LHCN-M2 (cell line): ENCODE results near the gene UBQLNL. TPM values are rescaled to one million over a fixed set of nuclear protein-coding genes. Genes with fewer than 3 reads are reported as not detected.

Source experiments
- DNase-seq: peaks from one replicate; pipeline ENCODE4 v3.0.0-alpha.2; 2012; ENCODE audit warnings: low read depth
- polyA plus RNA-seq: library from polyadenylated mRNA; unstranded; fragments of >200 nt; gene quantifications from one replicate; pipeline ENCODE4 v1.2.1, GENCODE V29; 2012; ENCODE audit warnings: missing spikeins
- total RNA-seq: library from RNA; depleted of rRNA; stranded (reverse); fragments of >200 nt; gene quantifications from 2 replicates; pipeline ENCODE4 v1.2.3, GENCODE V29; 2014; rRNA removed

UBQLNL gene
- total RNA-seq: 0.06 TPM in 1 of 2 replicates, not detected in the other
- polyA plus RNA-seq: not detected

GRCh38 chr11:5516599-5516998, at the start of gene UBQLNL:
UBQLNL (minus strand) TSS chr11:5516699; CDS start chr11:5516441, 258 bp downstream.
- no peak for DNase-seq

- peak; percentile 2 for DNase-seq
Observed at GRCh38 chr11:5564259-5565019, 47.9 kb upstream of the UBQLNL start.

- no peak for DNase-seq
Observed at GRCh38 chr11:5557751-5558150, 41.3 kb upstream of the UBQLNL start.

DNA sequence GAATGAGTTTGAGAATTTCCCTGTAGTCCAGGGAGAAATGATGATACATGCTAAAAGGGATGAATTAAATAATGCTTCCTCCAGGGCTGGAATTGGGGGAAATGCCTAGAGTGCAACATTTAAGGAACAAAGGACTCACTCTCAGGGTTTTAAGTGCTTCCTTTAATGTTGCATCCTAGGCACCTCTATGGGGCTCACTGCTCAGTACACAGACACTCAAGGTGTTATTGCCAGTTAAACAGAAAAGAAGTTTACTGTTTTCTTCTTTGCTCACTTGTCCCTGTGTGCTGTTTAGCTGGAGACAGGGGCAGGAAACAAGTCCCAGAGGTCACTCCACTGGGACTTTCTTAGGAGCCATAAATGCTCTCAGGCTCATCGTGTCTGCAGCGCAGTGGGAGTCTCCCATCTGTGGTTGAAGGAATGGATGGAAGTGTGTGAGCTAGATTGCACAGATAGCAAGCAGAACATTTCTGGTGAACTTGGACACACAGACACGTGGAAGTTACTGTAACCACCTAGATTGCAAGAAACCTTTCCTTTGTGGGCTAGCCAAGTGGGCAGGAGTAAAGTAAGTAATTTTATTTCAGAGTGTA, 40.2 kb upstream of the UBQLNL start:
- DNase-seq: no peak

DNA sequence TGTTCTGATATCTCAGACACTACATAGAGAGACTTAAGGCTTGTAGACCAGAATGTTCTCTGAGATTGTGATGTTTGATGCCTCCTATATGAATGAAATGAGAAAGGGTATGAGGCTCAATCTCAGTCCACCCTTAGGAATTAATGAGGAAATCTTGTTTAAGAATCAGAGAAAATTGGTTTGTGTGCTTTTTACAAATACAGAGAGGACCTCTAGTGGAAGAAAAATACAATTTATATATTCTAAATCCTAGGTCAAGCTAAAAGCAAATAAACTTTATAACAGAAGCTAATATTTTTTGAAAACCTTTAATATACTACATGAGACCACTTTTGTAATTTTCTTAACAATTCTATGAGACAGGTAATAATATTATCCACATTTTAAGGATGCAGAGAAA, 36.8 kb upstream of the UBQLNL start:
- peak; percentile 5 for DNase-seq

DNA sequence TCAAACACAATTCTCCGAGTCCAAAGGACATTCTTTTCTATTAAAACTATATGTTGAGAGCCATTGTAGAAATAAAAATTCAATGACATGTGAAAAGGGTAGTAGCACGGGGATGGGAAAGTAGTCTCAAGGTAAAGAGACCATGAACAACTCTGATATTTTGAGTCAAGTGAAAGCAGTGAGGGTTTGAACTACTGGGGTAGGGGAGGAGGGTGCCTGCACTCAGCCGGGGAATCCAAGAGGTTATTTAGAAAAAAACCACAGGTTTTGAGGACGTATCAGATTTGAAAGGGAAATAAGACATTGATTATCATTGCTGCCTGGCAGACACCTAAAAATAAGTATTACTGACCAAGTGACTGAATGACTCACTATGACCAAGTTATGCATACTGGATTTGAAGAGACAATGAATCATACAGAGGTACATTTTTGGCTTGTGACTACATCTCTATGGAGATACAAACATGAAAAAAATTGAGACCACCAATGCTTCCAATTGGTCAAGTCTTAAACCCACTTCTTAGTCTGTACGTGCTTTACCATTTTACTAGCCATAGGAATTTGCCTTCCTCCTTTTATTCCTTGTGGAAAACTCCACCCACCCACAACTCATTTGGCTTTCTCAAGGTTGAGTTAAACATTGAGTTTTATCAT, 34.1 kb upstream of the UBQLNL start:
- DNase-seq: peak; percentile 76

- DNase-seq: no peak
Observed at GRCh38 chr11:5548440-5548839, 31.9 kb upstream of the UBQLNL start, which contains the start of gene OR52H1. OR52H1 (minus strand) TSS chr11:5548540; CDS start chr11:5545505, 3,035 bp downstream.

DNA sequence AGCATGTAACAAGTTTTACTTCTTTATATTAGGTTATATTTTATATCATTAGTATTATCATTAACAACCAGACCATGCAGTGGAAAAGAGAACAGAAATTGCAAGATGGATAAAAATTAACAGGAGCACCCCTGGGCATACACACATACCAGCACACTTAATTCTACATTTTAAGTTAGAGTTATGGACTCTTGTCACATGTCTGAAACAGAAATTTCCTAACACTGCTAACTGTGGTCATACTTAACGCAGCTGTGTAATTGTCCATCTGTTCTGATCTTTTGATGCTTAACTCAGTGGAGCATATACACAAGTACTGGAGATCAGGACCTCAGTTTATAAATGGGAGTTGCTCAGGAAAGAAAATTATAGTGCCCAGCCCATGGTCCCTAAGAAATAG, 31.5 kb upstream of the UBQLNL start:
- no peak for DNase-seq

- DNase-seq: peak; percentile 10
Observed at GRCh38 chr11:5546457-5546856, 30.0 kb upstream of the UBQLNL start.

GRCh38 chr11:5541427-5541826, 24.9 kb upstream of the UBQLNL start:
- DNase-seq: no peak

DNA sequence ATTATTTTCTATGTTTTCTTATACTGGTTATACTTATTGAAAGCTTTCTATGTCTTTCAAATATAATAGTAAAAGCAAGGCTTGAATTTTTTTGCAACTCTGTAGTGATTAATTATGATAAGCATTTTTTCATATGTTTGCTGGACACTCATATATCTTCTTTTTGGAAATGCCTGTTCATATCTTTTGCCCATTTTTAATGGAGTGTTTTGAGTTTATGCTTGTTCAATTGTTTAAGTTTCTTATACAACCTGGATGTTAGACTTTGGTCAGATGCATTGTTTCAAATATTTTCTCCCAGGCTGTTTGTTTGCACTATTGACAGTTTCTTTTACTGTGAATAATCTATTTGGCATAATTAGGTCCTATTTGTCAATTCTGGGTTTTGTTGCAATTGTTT, 20.0 kb upstream of the UBQLNL start:
- DNase-seq: no peak

- DNase-seq: no peak
Observed at GRCh38 chr11:5534046-5534445, 17.5 kb upstream of the UBQLNL start.

DNA sequence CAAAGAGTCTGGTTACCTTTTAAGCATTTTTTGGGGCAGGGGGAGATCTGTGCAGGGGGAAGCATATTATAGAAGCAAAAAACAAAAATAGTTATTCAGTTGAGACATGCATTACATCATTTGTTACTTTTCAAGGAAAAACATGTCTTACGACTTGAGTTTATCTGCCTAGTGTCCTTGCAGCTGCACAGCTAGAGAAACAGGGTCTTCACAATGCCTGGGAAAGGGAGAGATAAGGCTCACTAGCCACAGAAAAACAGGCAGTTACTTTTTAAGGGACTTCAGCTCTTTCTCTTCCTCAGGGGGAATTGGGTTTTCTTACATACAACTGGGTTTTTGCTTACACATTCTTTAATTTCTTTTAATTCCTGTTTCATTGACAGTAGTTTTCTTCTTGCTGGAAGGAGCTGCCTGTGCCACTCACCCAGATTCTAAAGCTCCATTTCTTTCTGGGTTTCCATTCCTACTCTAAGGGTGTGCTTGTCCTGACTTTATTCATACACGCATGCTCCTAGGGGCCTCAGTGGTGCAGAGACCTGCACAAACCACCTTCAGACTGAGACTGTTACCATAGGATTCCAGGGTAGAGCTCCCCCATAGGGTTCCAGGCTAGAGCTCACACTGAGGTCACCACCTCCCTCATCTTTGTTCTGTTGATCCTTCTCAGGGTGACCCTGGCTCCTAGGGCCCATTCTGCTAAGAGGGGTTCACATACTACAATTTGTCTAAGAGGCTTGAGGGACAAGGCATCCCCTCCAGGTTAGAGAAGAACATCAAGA, 14.7 kb upstream of the UBQLNL start:
- DNase-seq: no peak

- no peak for DNase-seq
Observed at GRCh38 chr11:5528495-5528894, 12.0 kb upstream of the UBQLNL start.

DNA sequence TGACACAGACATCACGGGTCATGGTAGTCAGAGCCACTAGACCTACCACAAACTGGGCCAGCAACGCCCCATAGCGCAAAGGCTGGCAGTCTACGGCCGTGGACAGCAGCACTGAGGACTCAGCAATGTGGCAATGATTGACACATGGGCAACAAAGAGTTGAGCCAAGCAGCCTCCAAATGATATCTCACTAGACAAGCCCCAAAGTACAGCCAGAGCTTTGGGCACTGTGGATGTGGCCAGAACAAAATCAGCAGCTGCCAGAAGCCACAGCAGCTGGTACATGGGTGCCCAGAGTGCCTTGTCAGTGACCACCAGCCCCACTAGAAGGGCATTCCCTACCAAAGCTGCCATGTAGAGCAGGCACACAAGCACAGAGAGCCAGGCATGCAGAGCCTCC, 11.2 kb upstream of the UBQLNL start:
- no peak for DNase-seq

DNA sequence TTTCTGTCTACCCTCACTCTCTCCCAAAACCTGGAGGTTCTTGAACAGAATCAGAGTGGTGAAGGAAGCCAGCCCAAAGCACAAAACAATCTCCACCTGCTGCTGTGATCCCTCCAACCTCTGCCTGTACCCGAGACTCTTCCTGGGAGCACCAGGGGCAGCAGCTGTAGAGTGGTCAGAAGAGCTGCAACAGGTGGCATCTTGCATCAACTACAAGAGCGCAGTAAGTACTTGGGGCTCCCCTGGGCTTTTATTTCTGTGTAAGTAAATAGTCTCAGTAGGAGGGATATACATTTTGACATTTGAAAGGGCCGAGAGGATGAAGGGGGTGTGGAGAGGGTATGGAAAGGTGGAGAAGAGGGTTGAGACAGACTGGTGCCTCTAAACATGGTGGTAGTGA, 8.3 kb upstream of the UBQLNL start:
- peak; percentile 10 for DNase-seq

- DNase-seq: no peak
Observed at GRCh38 chr11:5522308-5522707, 5.8 kb upstream of the UBQLNL start.

DNA sequence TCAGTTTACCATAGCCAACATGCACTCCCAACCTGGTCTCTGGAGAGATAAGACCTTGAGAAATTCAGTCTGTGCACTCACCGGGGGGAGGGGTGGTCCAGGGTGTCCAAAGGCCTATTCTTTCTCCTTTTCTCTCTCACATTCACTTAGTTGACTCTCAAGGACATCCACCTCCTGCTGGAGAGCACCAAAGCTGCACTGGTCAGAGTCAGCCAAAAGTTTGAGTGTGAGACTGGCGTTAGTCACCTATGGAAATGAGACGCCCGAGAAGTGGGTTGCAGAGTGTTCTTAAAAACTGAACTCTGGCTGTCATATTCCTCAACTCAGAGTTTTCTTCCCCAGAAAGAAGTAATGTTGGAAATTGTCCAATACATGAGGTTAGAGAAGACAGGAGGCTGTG, 5.0 kb upstream of the UBQLNL start:
- DNase-seq: no peak

DNA sequence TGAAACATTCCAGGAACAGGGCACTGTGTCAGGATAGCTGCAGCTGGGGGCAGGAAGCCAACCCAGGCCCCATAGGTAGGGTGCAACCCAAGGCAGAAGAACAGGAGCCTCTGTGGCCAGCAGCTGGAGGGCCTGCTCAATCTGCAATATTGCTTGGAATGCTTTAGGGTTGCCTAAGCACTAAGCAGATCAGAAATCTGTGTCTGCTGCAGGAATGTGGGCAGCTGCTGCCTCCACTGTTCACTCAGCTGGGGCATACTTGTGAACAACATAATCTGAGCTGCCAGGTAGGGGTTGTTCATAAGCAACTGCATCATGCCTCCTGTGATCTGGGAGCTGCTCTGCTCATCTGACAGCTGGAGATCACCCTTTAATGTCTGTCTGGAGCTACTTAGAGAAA, 1.7 kb downstream of the UBQLNL start:
- DNase-seq: no peak

DNA sequence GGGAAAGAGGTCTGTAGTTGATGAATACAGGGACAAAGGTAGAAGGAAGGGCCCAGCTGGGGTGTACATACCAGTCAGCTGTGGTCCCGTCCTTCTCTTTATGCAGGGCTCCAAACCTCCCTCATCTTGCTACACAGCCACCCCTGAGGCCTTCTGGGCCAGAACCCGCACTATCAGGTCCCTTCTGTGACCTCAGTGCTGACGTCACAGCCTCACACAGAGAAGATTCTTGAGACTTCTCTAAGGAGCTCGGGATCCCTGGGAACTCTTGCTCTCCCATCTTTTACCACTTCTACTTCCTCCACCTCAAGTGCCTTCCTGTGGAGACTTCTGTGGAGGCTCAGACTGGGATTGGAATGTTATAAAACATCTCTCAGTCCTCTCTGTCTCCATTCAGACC, 6.7 kb downstream of the UBQLNL start, which contains the start of gene UBQLN3:
UBQLN3 (minus strand) TSS at position 155 of the 400 bp plus-strand sequence. CDS start 399 bp downstream, outside the sequence.
- DNase-seq: no peak

- DNase-seq: no peak
Observed at GRCh38 chr11:5508605-5509004, 7.9 kb downstream of the UBQLNL start.

DNA sequence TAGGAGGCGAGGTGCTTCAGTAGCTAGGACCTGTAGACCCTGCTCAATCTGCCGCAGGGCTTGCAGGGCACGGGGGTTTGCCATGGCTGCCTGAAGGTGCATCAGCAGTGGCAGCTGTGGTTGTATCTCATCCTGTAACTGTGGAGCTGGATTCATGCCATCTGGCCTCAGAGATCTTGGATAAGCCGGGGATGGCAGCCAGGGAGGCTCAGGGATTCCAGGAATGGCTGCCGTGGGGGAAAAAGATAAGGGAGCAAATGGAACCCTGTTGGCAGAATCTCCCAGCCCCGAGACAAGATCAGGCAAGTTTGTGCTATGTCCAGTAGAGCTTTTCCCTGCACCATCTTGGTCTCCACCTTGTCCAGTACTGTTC, 8.6 kb downstream of the UBQLNL start:
- DNase-seq: peak; percentile 5
